GM12878 (cell line): ENCODE measurements around the gene FAM78A. TPM values are rescaled to one million over a fixed set of nuclear protein-coding genes. Genes with fewer than 3 reads are reported as not detected.

Experiments
- ATAC-seq: fragments of 200-7000 bp; cut with Tn5 transposase; 3 replicates; pipeline ENCODE4 v1.9.1; 2020; ENCODE audit warnings: mild to moderate bottlenecking, moderate library complexity
- BruUV-seq: library from RNA; stranded (reverse); fragments of 400-500 nt; replicated peaks from 2 replicates; lab custom pipeline; 2021; lab: Mats Ljungman, UMichigan
- CTCF ChIA-PET: fragments of 300-600 bp; sonication (Branson Sonifier 250); formaldehyde crosslinking; extraction: SDS; loops from one replicate; lab custom pipeline; 2021; ENCODE audit warnings: inconsistent platforms; lab: Yijun Ruan, JAX
- POLR2A ChIA-PET: fragments of 350-600 bp; formaldehyde crosslinking; extraction: SDS; loops from one replicate; lab custom pipeline; 2021; ENCODE audit warnings: inconsistent platforms; lab: Charles Lee
- RAD21 ChIA-PET: fragments of 300-600 bp; sonication (Branson Sonifier 250); formaldehyde crosslinking; loops from one replicate; lab custom pipeline; 2023; ENCODE audit warnings: antibody characterized with exemption; ENCODE audit not compliant: unreplicated experiment; lab: Charles Lee
- SMC1A ChIA-PET: fragments of 300-600 bp; sonication (Branson Sonifier 250); formaldehyde crosslinking; loops from one replicate; lab custom pipeline; 2023; ENCODE audit not compliant: unreplicated experiment, uncharacterized antibody; lab: Charles Lee
- DNase-seq: peaks from one replicate; pipeline ENCODE4 v3.0.0-alpha.2; 2011; ENCODE audit warnings: low read depth, low spot score
- FAIRE-seq: peaks from 3 replicates; lab custom pipeline; 2011; peaks lifted over from hg19 to GRCh38; lab: Jason Lieb, UNC
- H2AFZ ChIP-seq: 2 replicates; pipeline ENCODE4 v1.6.0; 2011; ENCODE audit warnings: low read depth, low read length, control low read depth; ENCODE audit not compliant: control insufficient read depth
- H3K27ac ChIP-seq: 2 replicates; pipeline ENCODE4 v1.5.1; 2011; ENCODE audit warnings: control low read depth; ENCODE audit not compliant: control insufficient read depth, insufficient read depth
- H3K27me3 ChIP-seq, 2 experiments: replicated peaks in 1 of 2; 2 replicates each; pipeline versions ENCODE4 v1.6.0 to v1.6.1; 2011; ENCODE audit warnings: low read length in 1 of 2; ENCODE audit not compliant: control insufficient read depth in 2 of 2, insufficient read depth in 2 of 2
- H3K36me3 ChIP-seq, 2 experiments: 2 replicates each; pipeline ENCODE4 v1.5.1; 2011; ENCODE audit warnings: low read length in 1 of 2; ENCODE audit not compliant: control insufficient read depth in 2 of 2, insufficient read depth in 2 of 2
- H3K4me1 ChIP-seq: 2 replicates; pipeline ENCODE4 v1.6.1; 2011; ENCODE audit warnings: mild to moderate bottlenecking, low read length, moderate library complexity, mixed read lengths; ENCODE audit not compliant: control insufficient read depth, insufficient read depth
- H3K4me2 ChIP-seq: 2 replicates; pipeline ENCODE4 v1.6.0; 2011; ENCODE audit warnings: control low read depth; ENCODE audit not compliant: control insufficient read depth, insufficient read depth
- H3K4me3 ChIP-seq: fragments of 200-600 bp; sonication (generic); 2 replicates; pipeline ENCODE4 v1.5.1; 2016
- H3K79me2 ChIP-seq: 2 replicates; pipeline ENCODE4 v1.6.0; 2011; ENCODE audit warnings: low read length; ENCODE audit not compliant: control insufficient read depth, insufficient read depth
- H3K9ac ChIP-seq: 2 replicates; pipeline ENCODE4 v1.8.0; 2011; ENCODE audit warnings: low read length, control low read depth, mixed read lengths; ENCODE audit not compliant: control insufficient read depth, insufficient read depth
- H3K9me3 ChIP-seq: replicated peaks from 3 replicates; pipeline ENCODE4 v1.5.1; 2011; ENCODE audit warnings: mild to moderate bottlenecking, low read length; ENCODE audit not compliant: control insufficient read depth, insufficient read depth
- H4K20me1 ChIP-seq: 2 replicates; pipeline ENCODE4 v1.6.0; 2011; ENCODE audit not compliant: control insufficient read depth, insufficient read depth
- BRCA1 ChIP-seq: IDR thresholded peaks from 2 replicates; pipeline ENCODE4 v1.6.1; 2011; ENCODE audit warnings: low read depth, low read length, improper control_type of control experiment
- CHD2 ChIP-seq: IDR thresholded peaks from 2 replicates; pipeline ENCODE4 v1.6.1; 2011; ENCODE audit warnings: low read depth, low read length, improper control_type of control experiment, borderline replicate concordance
- EP300 ChIP-seq, 2 experiments: fragments of 150-350 bp in 1 of 2; IDR thresholded peaks; 2 replicates each; pipeline ENCODE4 v1.6.1; 2011 to 2012; ENCODE audit warnings: low read depth in 2 of 2, low read length in 2 of 2, borderline replicate concordance in 1 of 2, improper control_type of control experiment in 1 of 2, inconsistent platforms in 1 of 2; ENCODE audit not compliant: control insufficient read depth in 1 of 2
- IKZF1 ChIP-seq: fragments of 450-650 bp; conservative IDR thresholded peaks from 2 replicates; pipeline ENCODE4 v1.6.1; 2017; ENCODE audit warnings: antibody characterized with exemption, mild to moderate bottlenecking
- NFYB ChIP-seq: IDR thresholded peaks from 2 replicates; pipeline ENCODE4 v1.6.1; 2011; ENCODE audit warnings: low read depth, mild to moderate bottlenecking, low read length, improper control_type of control experiment, moderate library complexity; ENCODE audit not compliant: insufficient read depth
- NRF1 ChIP-seq: conservative IDR thresholded peaks from 2 replicates; pipeline ENCODE4 v1.6.1; 2011; ENCODE audit warnings: mild to moderate bottlenecking, low read depth, low read length, improper control_type of control experiment
- PKNOX1 ChIP-seq: fragments of 450-650 bp; IDR thresholded peaks from 2 replicates; pipeline ENCODE4 v1.6.1; 2016; ENCODE audit warnings: mild to moderate bottlenecking
- RAD21 ChIP-seq: IDR thresholded peaks from 2 replicates; pipeline ENCODE4 v1.6.1; 2011; ENCODE audit warnings: mild to moderate bottlenecking, low read depth, low read length, moderate library complexity; ENCODE audit not compliant: insufficient read depth
- RB1 ChIP-seq: fragments of 450-650 bp; formaldehyde crosslinking; IDR thresholded peaks from 2 replicates; pipeline ENCODE4 v1.6.1; 2017; ENCODE audit warnings: mild to moderate bottlenecking, borderline replicate concordance
- RUNX3 ChIP-seq: IDR thresholded peaks from 2 replicates; pipeline ENCODE4 v1.6.1; 2012; ENCODE audit warnings: low read length, inconsistent platforms
- SP1 ChIP-seq: IDR thresholded peaks from one replicate; pipeline ENCODE4 v1.6.1; 2011; ENCODE audit warnings: low read depth, low read length
- SPI1 ChIP-seq: IDR thresholded peaks from 2 replicates; pipeline ENCODE4 v1.6.1; 2011; ENCODE audit warnings: low read depth, mild to moderate bottlenecking, low read length, moderate library complexity, borderline replicate concordance; ENCODE audit not compliant: insufficient read depth
- STAT1 ChIP-seq: fragments of 450-650 bp; conservative IDR thresholded peaks from 2 replicates; pipeline ENCODE4 v1.6.1; 2014; ENCODE audit warnings: antibody characterized with exemption, mild to moderate bottlenecking
- STAT3 ChIP-seq: IDR thresholded peaks from 2 replicates; pipeline ENCODE4 v1.6.1; 2011; ENCODE audit warnings: low read depth, low read length, improper control_type of control experiment
- TARDBP ChIP-seq: IDR thresholded peaks from 2 replicates; pipeline ENCODE4 v1.6.1; 2016; ENCODE audit warnings: borderline replicate concordance
- TCF7 ChIP-seq: IDR thresholded peaks from 2 replicates; pipeline ENCODE4 v1.6.1; 2014; ENCODE audit warnings: antibody characterized with exemption, borderline replicate concordance
- ZBED1 ChIP-seq: IDR thresholded peaks from 2 replicates; pipeline ENCODE4 v1.6.1; 2016; ENCODE audit warnings: borderline replicate concordance
- ZBTB11 ChIP-seq: fragments of 450-650 bp; formaldehyde crosslinking; IDR thresholded peaks from 2 replicates; pipeline ENCODE4 v1.5.0; 2022; ENCODE audit warnings: mild to moderate bottlenecking, missing genetic modification characterization
- ZNF274 ChIP-seq: IDR thresholded peaks from one replicate; pipeline ENCODE4 v1.8.0; 2011; ENCODE audit not compliant: insufficient read length, insufficient read depth
- WGBS: methylation state at CpG from one replicate; pipeline ENCODE4 v1.1.6; 2016; ENCODE audit warnings: low lambda C conversion rate; ENCODE audit not compliant: insufficient replicate concordance, insufficient coverage; ENCODE audit errors: missing lambda C conversion rate; 5-methylcytosine and 5-hydroxymethylcytosine counted together
- in situ Hi-C: fragments of 300-500 bp; cut with MboI; formaldehyde crosslinking; loops from 9 replicates; pipeline ENCODE4 v1.14.3; 2018; ENCODE audit warnings: mixed read lengths
- intact Hi-C: fragments of 100-400 bp; cut with micrococcal nuclease; formaldehyde crosslinking; loops from one replicate; pipeline ENCODE4 v1.14.2; 2022; ENCODE audit not compliant: unreplicated experiment
- polyA plus RNA-seq, 11 experiments: library from polyadenylated mRNA; depleted of rRNA in 4 of 11; unstranded in 6 of 11; stranded (reverse) in 5 of 11; fragments of >200 nt; fragmentation: Nextera tagmentation in 4 of 11; fragmentation: Illumina TruSeq in 1 of 11; extraction: Ambion mirVana in 4 of 11; extraction: Trizol in 1 of 11; gene quantifications; 1 replicate in 1 of 11; 2 replicates in 10 of 11; pipeline versions ENCODE4 v1.2.1 to v1.2.3, GENCODE V29; 2011 to 2016; ENCODE audit warnings: inconsistent platforms in 2 of 11, missing spikeins in 2 of 11, low read depth in 1 of 11
- total RNA-seq, 4 experiments: library from RNA; depleted of rRNA in 3 of 4; stranded (reverse); fragments of >200 nt in 3 of 4; fragmentation: Illumina TruSeq in 1 of 4; extraction: Trizol in 1 of 4; gene quantifications; 2 replicates each; pipeline versions ENCODE4 v1.2.1 to v1.2.3, GENCODE V29; 2013 to 2021

Gene FAM78A
- total and polyA plus RNA-seq, 10 of the 15 experiments (the other 5 are each of a cell fraction or from before 2014, with no cell fraction given) = 0.18 to 32.5 (median 12.2) TPM

- H3K4me3 ChIP-seq = no peak overlapping the region
- peaks cover 17% of the 10 kb centered on the region for H3K4me1 ChIP-seq
- no peaks in the 10 kb centered on the region for H3K27me3 ChIP-seq
- peak overlapping the region; percentile 61 for H3K9ac ChIP-seq
- RAD21 ChIA-PET = interaction anchor here (1.1 to 1.9 kb wide), 4 partner anchors 11 to 58 kb away, joined by 3 to 10 read pairs (median 6); no protein-coding TSS in a partner anchor
- DNase-seq (no peak), FAIRE-seq (no peak), ATAC-seq (peak; percentile 45)
- SMC1A ChIA-PET = interaction anchor here (1.0 to 2.5 kb wide), 6 partner anchors 11 to 98 kb away, joined by 3 to 17 read pairs (median 3); no protein-coding TSS in a partner anchor
- CTCF ChIA-PET = interaction anchor here (0.7 to 2.3 kb wide), 6 partner anchors 14 to 97 kb away, joined by 3 to 10 read pairs (median 7); no protein-coding TSS in a partner anchor
- intact Hi-C loops = loop anchor here (2.0 to 5.0 kb wide), 2 partner anchors 14 to 99 kb away; no protein-coding TSS in a partner anchor
- 63% methylated on average over 23 of the region's 23 CpGs for WGBS
- POLR2A ChIA-PET = interaction anchor here (0.8 to 2.4 kb wide), 6 partner anchors 10 to 58 kb away, joined by 3 to 12 read pairs (median 4); no protein-coding TSS in a partner anchor
- H2AFZ ChIP-seq = peak overlapping the region; percentile 78
- peak overlapping the region; percentile 82 for H3K4me2 ChIP-seq
- H3K79me2 ChIP-seq = no peaks in the 10 kb centered on the region
- H4K20me1 ChIP-seq = no peaks in the 10 kb centered on the region
- H3K36me3 ChIP-seq = peaks cover 8% of the 10 kb centered on the region in 2 experiments
- H3K27ac ChIP-seq = peak overlapping the region; percentile 86
- no peaks in the 10 kb centered on the region for H3K9me3 ChIP-seq
- no TSS peak for BruUV-seq
- in situ Hi-C loops = no loop called here
- TF ChIP-seq SPI1 (no peak), RB1 (no peak), SP1 (no peak), ZNF274 (no peak), EP300 (IDR thresholded peaks at IDR 0.05; ENCODE audit: borderline replicate concordance in 1 of 2, control insufficient read depth in 1 of 2, low read depth in 2 of 2, low read length in 2 of 2) (peak in 1 of 2 experiments; percentile 38; a peak in 1 of 4 replicates), TCF7 (no peak), ZBTB11 (no peak), ZBED1 (no peak), RAD21 (no peak), STAT1 (0 out of 2 replicates have a peak, but pooled peaks have one; percentile 11), TARDBP (0 out of 2 replicates have a peak, but pooled peaks have one; percentile 13), CHD2 (0 out of 2 replicates have a peak, but pooled peaks have one; percentile 50), RUNX3 (peak; percentile 16; the same call in 1 of the 2 replicates), NRF1 (no peak), STAT3 (no peak), NFYB (no peak), IKZF1 (0 out of 2 replicates have a peak, but pooled peaks have one; percentile 1), BRCA1 (no peak), PKNOX1 (no peak)
Measured at GRCh38 chr9:131238402-131239021, 37.8 kb downstream of the FAM78A start.
